Measurements from ENCODE around the gene CRACDL. TPM values are rescaled to one million over a fixed set of nuclear protein-coding genes. Genes with fewer than 3 reads are reported as not detected.

The CRACDL gene
- total and polyA plus RNA-seq, 2 donors (not counting 1 experiment from before 2014, with no cell fraction given), result 0.25 TPM; not detected in 1

DNA sequence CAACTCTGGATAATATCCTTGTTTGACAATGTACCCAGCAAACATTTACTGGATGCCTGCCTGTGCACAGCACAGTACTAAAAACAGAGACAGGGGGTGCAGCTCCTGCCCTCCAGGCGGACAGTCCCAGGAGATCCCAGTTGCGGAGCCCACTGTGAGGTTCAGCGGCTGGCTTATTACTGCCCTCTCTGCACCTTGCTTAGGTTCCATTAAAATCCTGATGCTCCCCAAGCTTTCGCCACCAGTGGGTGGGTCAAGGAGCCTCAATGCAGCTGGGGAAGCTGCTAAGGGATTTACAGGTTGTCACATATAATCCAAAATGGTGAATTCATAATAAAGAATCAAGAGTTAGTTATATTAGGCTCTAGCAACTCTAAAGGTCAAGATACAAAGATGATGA is 38.3 kb downstream of the CRACDL start:
- no peaks in the 10 kb centered on the region for H3K4me1 Mint-ChIP-seq
- no peak overlapping the region for H3K9ac ChIP-seq (ENCODE audit: low read length)
- H3K27me3 Mint-ChIP-seq, result peaks cover 19% of the 10 kb centered on the region
- H3K4me3 Mint-ChIP-seq, result no peak overlapping the region
- no peaks in the 10 kb centered on the region for H3K27me3 ChIP-seq (replicated peaks in 1 of 4; ENCODE audit: control extremely low read depth in 1 of 4, control insufficient read depth in 3 of 4, insufficient read depth in 4 of 4, low read length in 3 of 4)
- TF ChIP-seq, protein P1, sequence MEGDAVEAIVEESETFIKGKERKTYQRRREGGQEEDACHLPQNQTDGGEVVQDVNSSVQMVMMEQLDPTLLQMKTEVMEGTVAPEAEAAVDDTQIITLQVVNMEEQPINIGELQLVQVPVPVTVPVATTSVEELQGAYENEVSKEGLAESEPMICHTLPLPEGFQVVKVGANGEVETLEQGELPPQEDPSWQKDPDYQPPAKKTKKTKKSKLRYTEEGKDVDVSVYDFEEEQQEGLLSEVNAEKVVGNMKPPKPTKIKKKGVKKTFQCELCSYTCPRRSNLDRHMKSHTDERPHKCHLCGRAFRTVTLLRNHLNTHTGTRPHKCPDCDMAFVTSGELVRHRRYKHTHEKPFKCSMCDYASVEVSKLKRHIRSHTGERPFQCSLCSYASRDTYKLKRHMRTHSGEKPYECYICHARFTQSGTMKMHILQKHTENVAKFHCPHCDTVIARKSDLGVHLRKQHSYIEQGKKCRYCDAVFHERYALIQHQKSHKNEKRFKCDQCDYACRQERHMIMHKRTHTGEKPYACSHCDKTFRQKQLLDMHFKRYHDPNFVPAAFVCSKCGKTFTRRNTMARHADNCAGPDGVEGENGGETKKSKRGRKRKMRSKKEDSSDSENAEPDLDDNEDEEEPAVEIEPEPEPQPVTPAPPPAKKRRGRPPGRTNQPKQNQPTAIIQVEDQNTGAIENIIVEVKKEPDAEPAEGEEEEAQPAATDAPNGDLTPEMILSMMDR (IDR thresholded peaks at IDR 0.05), result no peak
- TF ChIP-seq EZH2 (IDR thresholded peaks at IDR 0.05; ENCODE audit: borderline replicate concordance, insufficient read depth, low read depth, low read length, poor library complexity, severe bottlenecking), result no peak
- no peak for ATAC-seq (ENCODE audit: low read depth)
- H3K36me3 ChIP-seq (replicated peaks in 1 of 2; ENCODE audit: control extremely low read depth in 1 of 2, control insufficient read depth in 1 of 2, extremely low read depth in 1 of 2, insufficient read depth in 2 of 2, low read length in 1 of 2), result no peaks in the 10 kb centered on the region
- WGBS (ENCODE audit: insufficient coverage), result 94% methylated on average over 3 of the region's 4 CpGs
- no peak overlapping the region for H3K4me3 ChIP-seq (ENCODE audit: control extremely low read depth in 1 of 5, extremely low read depth in 1 of 5, insufficient read depth in 1 of 5, low read depth in 2 of 5, low read length in 4 of 5)
- H4K20me1 ChIP-seq (ENCODE audit: control insufficient read depth, insufficient read depth, low read length, poor library complexity, severe bottlenecking), result no peaks in the 10 kb centered on the region
- CTCF ChIA-PET, result no interaction called here
- peaks cover 0 to 10% (median 0%) of the 10 kb centered on the region in 3 donors for H3K9me3 ChIP-seq (ENCODE audit: control extremely low read depth in 1 of 3, control insufficient read depth in 2 of 3, insufficient read depth in 1 of 3, low read length in 2 of 3)
- POLR2A ChIA-PET, result no interaction called here
- H3K9me3 Mint-ChIP-seq (ENCODE audit: insufficient read depth), result no peaks in the 10 kb centered on the region
- DNase-seq, result no peak
- H3K79me2 ChIP-seq (ENCODE audit: control insufficient read depth, insufficient read depth, low read length), result no peaks in the 10 kb centered on the region
- intact Hi-C loops (cut with micrococcal nuclease), result no loop called here
- no peak overlapping the region for H3K27ac Mint-ChIP-seq
- H3K27ac ChIP-seq (ENCODE audit: low read length in 2 of 2), result no peak overlapping the region
- H2AFZ ChIP-seq (ENCODE audit: insufficient read depth, low read depth, low read length, poor library complexity, severe bottlenecking), result no peak overlapping the region
- no peak overlapping the region for H3K4me2 ChIP-seq (replicated peaks; ENCODE audit: low read depth, low read length, poor library complexity, severe bottlenecking)
- no peaks in the 10 kb centered on the region for H3K4me1 ChIP-seq (ENCODE audit: control insufficient read depth in 2 of 2, insufficient read depth in 2 of 2, low read length in 2 of 2)

DNA sequence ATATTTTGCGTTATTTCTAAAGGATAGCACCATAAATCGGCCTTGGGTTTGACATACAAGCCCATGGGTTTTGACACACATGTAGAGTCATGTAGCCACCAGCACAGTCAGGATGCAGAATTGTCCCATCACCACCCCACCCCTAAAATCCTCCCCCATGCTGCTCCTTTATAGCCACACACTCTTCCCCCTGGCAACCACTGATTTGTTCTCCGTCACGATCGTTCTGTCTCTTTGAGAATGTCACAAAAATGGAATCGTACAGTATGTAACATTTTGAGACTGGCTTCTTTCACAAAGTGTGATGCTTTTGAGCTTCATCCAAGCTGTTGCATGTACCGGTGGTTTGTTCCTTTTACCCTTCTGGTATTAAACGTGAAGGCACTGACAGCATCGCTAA is 39.1 kb downstream of the CRACDL start:
- ATAC-seq (ENCODE audit: low read depth), result no peak
- POLR2A ChIA-PET, result no interaction called here
- Histone ChIP-seq H2AFZ (ENCODE audit: insufficient read depth, low read depth, low read length, poor library complexity, severe bottlenecking) (no peak overlapping the region), H4K20me1 (ENCODE audit: control insufficient read depth, insufficient read depth, low read length, poor library complexity, severe bottlenecking) (no peaks in the 10 kb centered on the region), H3K9me3 (ENCODE audit: control extremely low read depth in 1 of 3, control insufficient read depth in 2 of 3, insufficient read depth in 1 of 3, low read length in 2 of 3) (peaks cover 0 to 10% (median 0%) of the 10 kb centered on the region in 3 donors), H3K27me3 (replicated peaks in 1 of 4; ENCODE audit: control extremely low read depth in 1 of 4, control insufficient read depth in 3 of 4, insufficient read depth in 4 of 4, low read length in 3 of 4) (no peaks in the 10 kb centered on the region), H3K4me3 (ENCODE audit: control extremely low read depth in 1 of 5, extremely low read depth in 1 of 5, insufficient read depth in 1 of 5, low read depth in 2 of 5, low read length in 4 of 5) (no peak overlapping the region), H3K36me3 (replicated peaks in 1 of 2; ENCODE audit: control extremely low read depth in 1 of 2, control insufficient read depth in 1 of 2, extremely low read depth in 1 of 2, insufficient read depth in 2 of 2, low read length in 1 of 2) (no peaks in the 10 kb centered on the region), H3K9ac (ENCODE audit: low read length) (no peak overlapping the region), H3K4me1 (ENCODE audit: control insufficient read depth in 2 of 2, insufficient read depth in 2 of 2, low read length in 2 of 2) (no peaks in the 10 kb centered on the region), H3K79me2 (ENCODE audit: control insufficient read depth, insufficient read depth, low read length) (no peaks in the 10 kb centered on the region), H3K27ac (ENCODE audit: low read length in 2 of 2) (no peak overlapping the region), H3K4me2 (replicated peaks; ENCODE audit: low read depth, low read length, poor library complexity, severe bottlenecking) (no peak overlapping the region)
- no peak overlapping the region for H3K27ac Mint-ChIP-seq
- CTCF ChIA-PET, result no interaction called here
- WGBS (ENCODE audit: insufficient coverage), result 94% methylated on average over 9 of the region's 9 CpGs
- no peak overlapping the region for H3K4me3 Mint-ChIP-seq
- intact Hi-C loops (cut with micrococcal nuclease), result no loop called here
- DNase-seq, result no peak
- peaks cover 19% of the 10 kb centered on the region for H3K27me3 Mint-ChIP-seq
- no peaks in the 10 kb centered on the region for H3K4me1 Mint-ChIP-seq
- no peaks in the 10 kb centered on the region for H3K9me3 Mint-ChIP-seq (ENCODE audit: insufficient read depth)
- TF ChIP-seq EZH2 (IDR thresholded peaks at IDR 0.05; ENCODE audit: borderline replicate concordance, insufficient read depth, low read depth, low read length, poor library complexity, severe bottlenecking), result no peak
- TF ChIP-seq, protein P1 (IDR thresholded peaks at IDR 0.05), result no peak

All from B cell (primary cell).